Trophoblast cell (in vitro differentiated cells and primary cell): ENCODE results near the gene ACOT9.

Source experiments
- DNase-seq, 2 donors: peaks; one replicate each; pipeline ENCODE4 v3.0.0-alpha.2; 2016
- H2AFZ ChIP-seq: 2 replicates; pipeline ENCODE4 v1.6.1; 2013; ENCODE audit warnings: low read length, moderate library complexity, mild to moderate bottlenecking; ENCODE audit not compliant: insufficient read depth, poor library complexity
- H2AK5ac ChIP-seq: 2 replicates; pipeline ENCODE4 v1.6.1; 2013; ENCODE audit warnings: mild to moderate bottlenecking, low read length
- H2BK120ac ChIP-seq: 2 replicates; pipeline ENCODE4 v1.6.1; 2013; ENCODE audit warnings: low read length, mild to moderate bottlenecking, moderate library complexity; ENCODE audit not compliant: insufficient read depth, poor library complexity
- H2BK12ac ChIP-seq: 2 replicates; pipeline ENCODE4 v1.6.1; 2013; ENCODE audit warnings: mild to moderate bottlenecking, low read length, moderate library complexity
- H2BK5ac ChIP-seq: 2 replicates; pipeline ENCODE4 v1.6.1; 2013; ENCODE audit warnings: low read length, low read depth, moderate library complexity, mild to moderate bottlenecking; ENCODE audit not compliant: poor library complexity
- H3K14ac ChIP-seq: 2 replicates; pipeline ENCODE4 v1.6.1; 2013; ENCODE audit warnings: mild to moderate bottlenecking, low read length
- H3K18ac ChIP-seq: 2 replicates; pipeline ENCODE4 v1.6.1; 2013; ENCODE audit warnings: mild to moderate bottlenecking, low read length
- H3K23ac ChIP-seq: 2 replicates; pipeline ENCODE4 v1.6.1; 2013; ENCODE audit warnings: low read length
- H3K27ac ChIP-seq: 2 replicates; pipeline ENCODE4 v1.5.1; 2013; ENCODE audit warnings: low read depth, mild to moderate bottlenecking, inconsistent platforms, low read length, moderate library complexity
- H3K27me3 ChIP-seq: 2 replicates; pipeline ENCODE4 v1.6.1; 2013; ENCODE audit warnings: inconsistent platforms, mild to moderate bottlenecking, low read length, moderate library complexity; ENCODE audit not compliant: insufficient read depth
- H3K36me3 ChIP-seq, 2 experiments: 1 replicate in 1 of 2; 2 replicates in 1 of 2; pipeline ENCODE4 v1.6.1; 2013; ENCODE audit warnings: low read length in 2 of 2, mild to moderate bottlenecking in 2 of 2, moderate library complexity in 1 of 2; ENCODE audit not compliant: insufficient read depth in 2 of 2, control insufficient read depth in 1 of 2
- H3K4ac ChIP-seq: 2 replicates; pipeline ENCODE4 v1.6.1; 2013; ENCODE audit warnings: low read depth, mild to moderate bottlenecking, low read length, moderate library complexity
- H3K4me1 ChIP-seq, 2 experiments: 1 replicate in 1 of 2; 2 replicates in 1 of 2; pipeline ENCODE4 v1.6.1; 2013; ENCODE audit warnings: low read length in 2 of 2, mild to moderate bottlenecking in 2 of 2, moderate library complexity in 1 of 2; ENCODE audit not compliant: insufficient read depth in 2 of 2, control insufficient read depth in 1 of 2
- H3K4me2 ChIP-seq: 2 replicates; pipeline ENCODE4 v1.6.1; 2013; ENCODE audit warnings: inconsistent platforms, mild to moderate bottlenecking, low read length, moderate library complexity
- H3K4me3 ChIP-seq: 2 replicates; pipeline ENCODE4 v1.5.1; 2013; ENCODE audit warnings: mild to moderate bottlenecking, low read depth, low read length, inconsistent platforms
- H3K79me1 ChIP-seq: one replicate; pipeline ENCODE4 v1.6.1; 2013; ENCODE audit warnings: low read length
- H3K79me2 ChIP-seq: 2 replicates; pipeline ENCODE4 v1.6.1; 2013; ENCODE audit warnings: low read length, mild to moderate bottlenecking; ENCODE audit not compliant: control insufficient read depth, insufficient read depth, poor library complexity
- H3K9ac ChIP-seq: 2 replicates; pipeline ENCODE4 v1.6.1; 2013; ENCODE audit warnings: mild to moderate bottlenecking, low read length
- H3K9me3 ChIP-seq: 2 replicates; pipeline ENCODE4 v1.6.1; 2013; ENCODE audit warnings: low read depth, mild to moderate bottlenecking, control low read depth, inconsistent platforms, low read length; ENCODE audit not compliant: insufficient read depth
- H4K12ac ChIP-seq: 2 replicates; pipeline ENCODE4 v1.6.1; 2013; ENCODE audit warnings: low read depth, mild to moderate bottlenecking, low read length, moderate library complexity
- H4K8ac ChIP-seq: 2 replicates; pipeline ENCODE4 v1.6.1; 2013; ENCODE audit warnings: low read depth, mild to moderate bottlenecking, low read length, moderate library complexity
- H4K91ac ChIP-seq: one replicate; pipeline ENCODE4 v1.6.1; 2013; ENCODE audit warnings: low read depth, mild to moderate bottlenecking, low read length, moderate library complexity
- WGBS: extraction: QIAGEN DNeasy Blood & Tissue Kit; methylation state at CpG from one replicate; pipeline ENCODE4 v1.1.7; 2013; ENCODE audit warnings: missing lambda C conversion rate; ENCODE audit not compliant: insufficient read length, insufficient coverage; ENCODE audit errors: extremely low coverage; 5-methylcytosine and 5-hydroxymethylcytosine counted together

ACOT9 gene

DNA sequence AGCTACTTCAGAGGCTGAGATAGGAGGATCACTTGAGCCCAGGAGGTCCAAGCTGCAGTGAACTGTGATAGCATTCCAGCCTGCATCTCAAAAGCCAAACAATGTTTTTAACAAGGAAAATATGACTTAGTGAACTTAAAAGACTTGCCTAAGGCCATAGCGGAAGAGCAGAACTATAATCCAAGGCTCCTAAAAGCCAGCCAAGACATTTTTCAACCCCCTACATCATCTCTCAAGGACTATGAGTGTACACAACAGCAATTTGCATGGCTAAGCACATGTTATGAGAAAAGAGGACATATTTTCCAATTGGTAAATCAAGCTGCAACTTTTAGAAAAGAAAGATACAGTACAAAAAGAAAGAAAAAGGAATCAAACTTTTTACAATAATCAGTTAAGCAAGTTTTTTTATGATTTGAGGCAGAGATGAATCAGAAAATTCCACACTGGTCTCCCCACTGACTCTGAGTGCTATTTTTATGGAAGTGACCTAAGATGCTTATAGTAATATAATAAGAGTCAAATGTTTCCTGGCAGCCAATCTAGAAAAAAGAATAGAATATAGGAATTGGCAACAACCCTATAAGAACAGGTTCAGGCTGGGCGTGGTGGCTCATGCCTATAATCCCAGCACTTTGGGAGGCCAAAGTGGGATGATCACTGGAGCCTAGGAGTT is 9.8 kb upstream of the ACOT9 start:
- Histone ChIP-seq H4K8ac (no peak overlapping the region), H3K4me3 (no peak overlapping the region), H3K27ac (no peak overlapping the region), H3K4me2 (no peak overlapping the region), H3K27me3 (no peaks in the 10 kb centered on the region), H3K79me2 (no peaks in the 10 kb centered on the region), H3K9ac (no peak overlapping the region), H3K18ac (no peak overlapping the region), H3K9me3 (no peaks in the 10 kb centered on the region), H2AK5ac (no peak overlapping the region), H3K23ac (no peak overlapping the region), H2BK5ac (no peak overlapping the region), H3K4ac (no peak overlapping the region), H3K36me3 (no peaks in the 10 kb centered on the region), H2BK120ac (no peak overlapping the region), H3K14ac (no peak overlapping the region), H3K79me1 (no peaks in the 10 kb centered on the region), H4K12ac (no peak overlapping the region), H2BK12ac (no peak overlapping the region), H2AFZ (no peak overlapping the region), H3K4me1 (no peaks in the 10 kb centered on the region), H4K91ac (no peak overlapping the region)
- WGBS: no CpG with 5 or more reads among the region's 2 CpGs
- DNase-seq: peak in 1 of 2 donors; percentile 38

DNA sequence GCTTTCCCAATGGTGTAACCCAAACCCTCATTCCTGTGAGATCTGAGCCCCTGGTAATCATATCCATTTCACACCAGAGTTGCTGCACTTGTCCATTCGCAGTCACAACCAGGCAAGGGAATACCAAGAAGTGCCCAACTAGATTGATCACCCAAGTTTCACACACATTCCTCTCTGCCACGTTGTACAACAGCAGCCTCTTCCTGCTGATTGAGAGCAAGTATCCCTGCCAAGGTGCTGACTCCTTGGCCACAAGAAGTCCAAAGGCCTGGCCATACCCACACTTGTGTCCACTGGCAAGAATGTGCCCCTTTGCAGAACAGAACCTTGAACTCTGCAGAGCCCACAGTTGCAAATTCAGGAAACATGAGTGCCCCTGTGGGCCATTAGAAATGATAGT is 6.5 kb upstream of the ACOT9 start:
- no peak overlapping the region for H4K91ac ChIP-seq
- no peak overlapping the region for H3K23ac ChIP-seq
- no peaks in the 10 kb centered on the region for H3K79me2 ChIP-seq
- no peak overlapping the region for H2AK5ac ChIP-seq
- H3K4me1 ChIP-seq: no peaks in the 10 kb centered on the region
- DNase-seq: no peak
- H3K9ac ChIP-seq: no peak overlapping the region
- H4K12ac ChIP-seq: no peak overlapping the region
- no peak overlapping the region for H3K27ac ChIP-seq
- no CpG with 5 or more reads among the region's 2 CpGs for WGBS
- no peak overlapping the region for H3K18ac ChIP-seq
- no peaks in the 10 kb centered on the region for H3K9me3 ChIP-seq
- H3K14ac ChIP-seq: no peak overlapping the region
- H3K4me3 ChIP-seq: no peak overlapping the region
- H2BK120ac ChIP-seq: no peak overlapping the region
- H2BK5ac ChIP-seq: no peak overlapping the region
- no peaks in the 10 kb centered on the region for H3K36me3 ChIP-seq
- no peaks in the 10 kb centered on the region for H3K79me1 ChIP-seq
- H3K4me2 ChIP-seq: no peak overlapping the region
- no peaks in the 10 kb centered on the region for H3K27me3 ChIP-seq
- no peak overlapping the region for H4K8ac ChIP-seq
- no peak overlapping the region for H2AFZ ChIP-seq
- H3K4ac ChIP-seq: no peak overlapping the region
- H2BK12ac ChIP-seq: no peak overlapping the region

DNA sequence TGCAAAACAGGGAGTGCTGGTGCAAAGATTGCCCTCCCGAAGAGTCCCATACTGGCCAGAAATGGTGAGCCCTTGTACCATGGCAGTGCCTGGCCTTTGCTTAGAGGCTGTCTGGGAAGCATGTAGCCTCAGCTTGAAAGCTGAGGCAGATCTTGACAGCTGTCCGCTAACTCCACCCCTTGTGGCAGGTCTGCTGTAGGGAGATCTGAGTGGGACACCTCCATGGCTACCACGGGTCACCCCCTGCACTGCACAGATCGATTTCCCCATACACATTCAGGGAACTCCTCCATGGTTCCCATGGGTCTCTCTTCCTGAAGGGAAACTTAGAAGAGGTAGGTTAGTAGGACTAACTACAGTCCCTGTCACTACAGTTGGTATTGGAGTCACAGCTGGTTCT is 6.1 kb upstream of the ACOT9 start:
- Histone ChIP-seq H3K4me2 (no peak overlapping the region), H3K79me1 (no peaks in the 10 kb centered on the region), H4K91ac (no peak overlapping the region), H4K8ac (no peak overlapping the region), H3K9ac (no peak overlapping the region), H2AFZ (no peak overlapping the region), H3K4me3 (no peak overlapping the region), H3K36me3 (no peaks in the 10 kb centered on the region), H3K23ac (no peak overlapping the region), H3K18ac (no peak overlapping the region), H3K79me2 (no peaks in the 10 kb centered on the region), H3K9me3 (no peaks in the 10 kb centered on the region), H2BK12ac (no peak overlapping the region), H3K4ac (no peak overlapping the region), H4K12ac (no peak overlapping the region), H3K4me1 (no peaks in the 10 kb centered on the region), H3K27me3 (no peaks in the 10 kb centered on the region), H2BK120ac (no peak overlapping the region), H3K14ac (no peak overlapping the region), H3K27ac (no peak overlapping the region), H2BK5ac (no peak overlapping the region), H2AK5ac (no peak overlapping the region)
- DNase-seq: no peak
- no CpG with 5 or more reads among the region's 4 CpGs for WGBS

DNA sequence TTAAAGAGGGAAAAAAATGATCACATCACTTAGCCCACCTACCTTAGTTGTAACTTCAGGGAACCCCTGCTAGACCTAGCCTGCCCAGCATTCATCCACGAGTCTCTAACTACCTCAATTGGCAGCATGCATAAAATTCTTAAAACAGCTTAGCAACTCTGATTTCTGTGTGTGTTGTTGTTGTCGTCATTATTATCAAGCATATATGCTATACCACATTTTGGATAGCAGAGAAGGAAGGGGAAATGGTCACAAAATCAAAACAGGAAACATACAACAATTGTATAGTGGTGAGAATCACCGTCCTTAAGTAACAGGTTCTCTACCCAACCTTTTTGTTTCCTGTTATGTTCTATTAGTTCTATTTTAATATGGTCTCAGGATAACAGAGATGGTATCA is 2.7 kb upstream of the ACOT9 start:
- Histone ChIP-seq H2BK5ac (no peak overlapping the region), H3K9ac (no peak overlapping the region), H3K27ac (no peak overlapping the region), H3K9me3 (no peaks in the 10 kb centered on the region), H2BK120ac (no peak overlapping the region), H3K18ac (no peak overlapping the region), H3K79me1 (peaks cover 3% of the 10 kb centered on the region), H3K79me2 (peaks cover 5% of the 10 kb centered on the region), H4K12ac (no peak overlapping the region), H3K23ac (no peak overlapping the region), H3K4me2 (no peak overlapping the region), H2AFZ (no peak overlapping the region), H3K4me3 (no peak overlapping the region), H3K14ac (no peak overlapping the region), H2AK5ac (no peak overlapping the region), H4K8ac (no peak overlapping the region), H2BK12ac (no peak overlapping the region), H3K36me3 (no peaks in the 10 kb centered on the region), H3K4ac (no peak overlapping the region), H3K4me1 (peaks cover 0 to 2% of the 10 kb centered on the region in 2 experiments), H3K27me3 (no peaks in the 10 kb centered on the region), H4K91ac (no peak overlapping the region)
- no CpG with 5 or more reads among the region's 3 CpGs for WGBS
- DNase-seq: no peak
